Measurements from ENCODE around the gene EXOC4.
"Not testable (repeated sequence)": the region's sequence is repeated elsewhere in the genome, so short reads cannot be mapped to it uniquely, and the experiment has no call there.

EXOC4 gene

GRCh38 chr7:133748443-133749407 lies 495.8 kb downstream of the EXOC4 start:
- DNase-seq (ENCODE audit: low spot score), result no peak

DNA sequence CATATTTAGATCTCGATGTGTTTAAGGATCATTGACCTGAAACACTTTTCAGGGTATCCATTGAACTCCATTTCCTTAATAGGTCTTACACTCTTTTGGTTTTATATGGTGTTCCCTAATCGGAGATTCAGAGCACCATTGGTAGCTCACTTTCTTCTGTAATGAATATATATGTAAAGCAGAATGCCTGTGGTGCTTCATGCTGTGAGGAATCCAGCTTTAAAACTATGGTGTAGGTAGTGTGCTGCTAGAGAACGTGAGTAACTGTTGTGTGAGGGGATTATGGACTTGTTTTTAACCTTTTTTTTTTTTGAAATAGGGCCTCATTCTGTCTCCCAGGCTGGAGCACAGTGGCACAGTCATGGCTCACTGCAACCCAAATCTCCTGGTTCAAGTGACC lies 497.4 kb downstream of the EXOC4 start:
- no peak for DNase-seq (ENCODE audit: low spot score)

- DNase-seq (ENCODE audit: low spot score), result no peak
These were observed 498.2 kb downstream of the EXOC4 start for GRCh38 chr7:133751079-133751478.

- DNase-seq (ENCODE audit: low spot score), result no peak
These were observed 500.6 kb downstream of the EXOC4 start for GRCh38 chr7:133753513-133753912.

- no peak for DNase-seq (ENCODE audit: low spot score)
These were observed 501.8 kb downstream of the EXOC4 start for GRCh38 chr7:133754708-133755107.

GRCh38 chr7:133755901-133756300 lies 503.0 kb downstream of the EXOC4 start:
- no peak for DNase-seq (ENCODE audit: low spot score)

GRCh38 chr7:133761443-133761842 lies 508.6 kb downstream of the EXOC4 start:
- no peak for DNase-seq (ENCODE audit: low spot score)

GRCh38 chr7:133763076-133763640 lies 510.3 kb downstream of the EXOC4 start:
- DNase-seq (ENCODE audit: low spot score), result no peak

GRCh38 chr7:133769668-133770067 lies 516.8 kb downstream of the EXOC4 start:
- DNase-seq (ENCODE audit: low spot score), result no peak

- DNase-seq (ENCODE audit: low spot score), result no peak
These were observed 518.1 kb downstream of the EXOC4 start for GRCh38 chr7:133770863-133771492.

DNA sequence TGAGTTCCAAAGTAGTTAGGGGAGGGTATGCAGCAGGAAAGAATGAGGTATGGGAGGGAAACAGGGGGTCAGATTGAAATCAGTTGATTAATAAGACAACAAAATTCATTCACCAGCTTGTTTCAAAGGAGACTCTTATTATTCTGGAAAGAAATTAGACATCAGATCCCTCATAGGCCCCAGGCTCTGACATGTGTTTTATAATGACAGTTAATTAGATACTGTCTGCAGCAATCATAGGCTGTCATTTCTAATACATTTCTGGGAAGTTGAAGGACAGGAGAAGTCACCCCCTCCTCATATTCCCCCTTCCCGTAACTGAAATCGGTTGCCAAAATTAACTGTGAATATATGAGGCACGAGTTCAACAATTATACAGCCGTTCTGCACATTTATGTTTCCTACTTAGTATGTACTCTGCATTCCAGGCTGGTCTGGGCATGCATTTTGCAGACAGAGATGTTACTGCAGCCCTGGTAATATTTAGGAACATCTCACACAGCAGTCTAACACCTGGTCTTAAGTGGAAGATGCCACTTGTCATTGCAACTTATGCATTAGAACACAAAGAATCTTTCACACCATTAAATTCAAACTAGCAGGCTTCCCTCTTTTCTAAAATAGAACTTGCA lies 519.0 kb downstream of the EXOC4 start:
- no peak for DNase-seq (ENCODE audit: low spot score)

DNA sequence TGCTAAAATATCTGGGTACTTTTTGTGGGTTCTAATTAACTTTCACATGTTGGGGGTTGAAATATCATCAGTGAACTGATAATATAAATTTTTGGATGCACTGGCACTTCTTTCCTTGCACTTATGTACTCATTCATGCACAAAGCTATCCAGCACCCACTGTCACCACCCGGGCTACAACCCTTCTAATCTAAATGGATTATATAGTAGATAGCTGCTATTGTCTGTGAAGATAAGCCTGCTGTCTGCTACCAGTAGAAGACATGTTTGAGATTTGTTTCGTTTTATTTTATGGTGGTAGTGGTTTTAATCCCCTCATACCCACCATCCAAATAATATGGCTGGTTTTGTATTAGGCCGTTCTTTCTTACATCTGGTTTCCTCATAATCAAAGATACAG lies 520.7 kb downstream of the EXOC4 start:
- DNase-seq (ENCODE audit: low spot score), result no peak

- no peak for DNase-seq (ENCODE audit: low spot score)
These were observed 522.3 kb downstream of the EXOC4 start for GRCh38 chr7:133775201-133775600.

DNA sequence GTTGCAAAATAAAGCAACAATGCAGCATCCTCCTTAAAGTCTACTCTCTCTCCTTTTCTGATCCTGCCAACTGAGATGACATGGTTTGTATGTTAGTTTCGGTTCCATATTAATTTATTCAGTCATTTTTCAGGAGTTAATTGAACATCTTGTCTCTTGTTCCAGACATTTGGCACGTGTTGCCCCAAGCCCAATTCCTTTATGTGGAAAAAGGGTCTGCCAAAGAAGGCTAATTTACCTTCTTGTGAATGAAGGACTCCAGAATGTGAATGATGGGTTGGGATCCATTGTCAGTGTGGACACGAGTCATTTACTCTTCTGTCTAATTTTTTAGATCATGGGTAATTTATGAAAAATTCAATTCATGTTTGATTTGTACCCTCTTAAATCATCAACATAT lies 523.4 kb downstream of the EXOC4 start:
- no peak for DNase-seq (ENCODE audit: low spot score)

- DNase-seq (ENCODE audit: low spot score), result no peak
These were observed 524.8 kb downstream of the EXOC4 start for GRCh38 chr7:133777701-133778100.

GRCh38 chr7:133778472-133778871 lies 525.6 kb downstream of the EXOC4 start:
- no peak for DNase-seq (ENCODE audit: low spot score)

DNA sequence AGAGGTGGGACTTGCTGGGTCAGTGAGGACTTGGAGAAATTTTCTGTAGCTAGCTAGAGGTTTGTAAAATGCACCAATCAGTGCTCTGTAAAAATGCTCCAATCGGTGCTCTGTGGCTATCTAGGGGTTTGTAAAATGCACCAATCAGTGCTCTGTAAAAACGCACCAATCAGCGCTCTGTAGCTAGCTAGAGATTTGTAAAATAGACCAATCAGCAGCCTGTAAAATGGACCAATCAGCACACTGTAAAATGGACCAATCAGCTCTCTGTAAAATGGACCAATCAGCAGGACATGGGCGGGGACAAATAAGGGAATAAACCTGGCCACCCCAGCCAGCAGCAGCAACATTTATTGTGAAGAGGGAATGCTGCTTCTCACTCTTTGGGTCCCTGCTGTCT lies 526.7 kb downstream of the EXOC4 start:
- not testable (repeated sequence) for DNase-seq (ENCODE audit: low spot score)

- no peak for DNase-seq (ENCODE audit: low spot score)
These were observed 528.0 kb downstream of the EXOC4 start for GRCh38 chr7:133780912-133781311.

GRCh38 chr7:133781486-133782090 lies 528.7 kb downstream of the EXOC4 start:
- no peak for DNase-seq (ENCODE audit: low spot score)

- no peak for DNase-seq (ENCODE audit: low spot score)
These were observed 529.6 kb downstream of the EXOC4 start for GRCh38 chr7:133782470-133782869.

DNA sequence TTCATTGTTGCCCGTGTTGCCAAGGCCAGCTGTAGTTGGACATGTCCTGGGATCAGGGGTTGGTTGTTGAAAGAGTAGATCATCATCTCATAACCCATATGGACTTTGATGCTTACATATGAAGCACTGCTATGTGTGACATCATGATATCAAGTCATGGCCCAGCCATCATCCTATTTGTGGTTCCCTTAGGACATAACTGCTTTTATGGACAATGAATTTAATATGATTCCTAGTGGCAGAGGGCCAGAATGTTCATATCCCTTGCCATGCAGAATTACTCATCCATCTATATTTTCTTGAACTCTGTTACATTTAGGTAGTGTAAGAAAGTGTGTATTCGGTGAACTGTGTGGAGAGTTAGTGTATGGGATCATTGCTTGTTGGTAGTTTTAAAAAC lies 530.4 kb downstream of the EXOC4 start:
- DNase-seq (ENCODE audit: low spot score), result no peak

GRCh38 chr7:133784486-133785001 lies 531.7 kb downstream of the EXOC4 start:
- DNase-seq (ENCODE audit: low spot score), result no peak

Data from pons (tissue), 1 donor.